ENCODE measurements around the gene OTOS. TPM values are rescaled to one million over a fixed set of nuclear protein-coding genes. Genes with fewer than 3 reads are reported as not detected.

The OTOS gene
- total and polyA plus RNA-seq, 2 of the 13 experiments (the other 11 are each of a cell fraction or from before 2014, with no cell fraction given): not detected

- peak; percentile 99 for TF ChIP-seq ZNF574 (CRISPR knock-in tag; IDR thresholded peaks at IDR 0.05)
- TF ChIP-seq ETS1 (CRISPR knock-in tag; IDR thresholded peaks at IDR 0.05): no peak
- peak; percentile 93 for TF ChIP-seq ZNF747 (CRISPR knock-in tag; IDR thresholded peaks at IDR 0.05; ENCODE audit: borderline replicate concordance)
- TF ChIP-seq NCOA1 (CRISPR knock-in tag; IDR thresholded peaks at IDR 0.05): 0 out of 2 replicates have a peak, but pooled peaks have one; percentile 60
- no peak for TF ChIP-seq ZNF205 (CRISPR knock-in tag; IDR thresholded peaks at IDR 0.05)
- TF ChIP-seq CSRNP1 (CRISPR knock-in tag; IDR thresholded peaks at IDR 0.05): peak; percentile 82; the same call in 1 of the 2 replicates
- TF ChIP-seq ARID4A (CRISPR knock-in tag; IDR thresholded peaks at IDR 0.05; ENCODE audit: borderline replicate concordance): peak; percentile 96
- TF ChIP-seq RBM22 (optimal IDR thresholded peaks at IDR 0.05; ENCODE audit: low read length): no peak
- no peak for TF ChIP-seq TCF7L2 (IDR thresholded peaks at IDR 0.05; ENCODE audit: low read depth, low read length)
- TF ChIP-seq ARHGAP35 (CRISPR knock-in tag; IDR thresholded peaks at IDR 0.05; ENCODE audit: borderline replicate concordance): peak; percentile 13; the same call in 1 of the 2 replicates
- peak; percentile 92 for TF ChIP-seq ZNF414 (CRISPR knock-in tag; IDR thresholded peaks at IDR 0.05)
- TF ChIP-seq SNAPC2 (CRISPR knock-in tag; IDR thresholded peaks at IDR 0.05): 0 out of 2 replicates have a peak, but pooled peaks have one; percentile 30
- no peak for TF ChIP-seq AFF4 (CRISPR knock-in tag; IDR thresholded peaks at IDR 0.05)
Observed at GRCh38 chr2:240136013-240136670, 4.3 kb downstream of the OTOS start, which contains the start of gene COPS9 (continued).
